Fibroblast of the aortic adventitia (primary cell): ENCODE data around the gene TXN2. TPM values are rescaled to one million over a fixed set of nuclear protein-coding genes. Genes with fewer than 3 reads are reported as not detected.

Experiments used
- DNase-seq: peaks from one replicate; pipeline ENCODE4 v3.0.0-alpha.2; 2010; ENCODE audit warnings: low read depth
- H3K4me3 ChIP-seq: 2 replicates; pipeline ENCODE4 v1.5.1; 2011; ENCODE audit warnings: low read depth, mild to moderate bottlenecking, control low read depth, low read length, moderate library complexity
- total RNA-seq: library from RNA; depleted of rRNA; stranded (reverse); fragments of >200 nt; gene quantifications from 2 replicates; pipeline ENCODE4 v1.2.3, GENCODE V29; 2012; ENCODE audit warnings: low replicate concordance
- TF ChIP-seq, protein P1 (sequence below): IDR thresholded peaks from 2 replicates; pipeline ENCODE4 v1.5.1; 2011; ENCODE audit warnings: mild to moderate bottlenecking, low read length, control low read depth, inconsistent platforms; ENCODE audit not compliant: insufficient read depth

Gene TXN2
- total RNA-seq, 1 donor: 38.8 TPM

DNA sequence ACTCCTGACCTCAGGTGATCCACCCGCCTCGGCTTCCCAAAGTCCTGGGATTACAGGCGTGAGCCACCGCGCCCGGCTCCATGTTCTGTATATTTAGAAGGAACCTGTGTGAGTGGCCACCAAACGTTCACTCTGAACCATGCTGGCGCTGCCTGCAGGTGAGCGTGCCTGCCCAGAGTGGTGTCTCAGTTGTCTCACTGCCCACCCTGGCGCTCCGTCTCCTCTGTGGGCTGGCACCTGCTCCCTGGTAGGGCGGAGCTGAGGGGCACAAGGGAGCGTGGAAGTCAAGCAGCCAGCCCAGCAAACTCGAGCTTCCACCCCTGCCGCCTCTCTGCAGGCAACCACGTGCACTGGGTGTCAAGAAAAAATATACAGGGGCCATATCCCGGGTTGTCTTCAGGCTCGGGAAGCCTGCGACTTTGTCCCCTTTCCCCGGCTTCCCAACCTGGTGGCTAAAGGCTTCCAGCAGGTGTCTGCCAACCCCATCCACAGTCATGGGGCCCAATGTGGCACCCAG is 16.7 kb downstream of the TXN2 start:
- no peak for DNase-seq
- H3K4me3 ChIP-seq: no peak overlapping the region
- TF ChIP-seq, protein P1, sequence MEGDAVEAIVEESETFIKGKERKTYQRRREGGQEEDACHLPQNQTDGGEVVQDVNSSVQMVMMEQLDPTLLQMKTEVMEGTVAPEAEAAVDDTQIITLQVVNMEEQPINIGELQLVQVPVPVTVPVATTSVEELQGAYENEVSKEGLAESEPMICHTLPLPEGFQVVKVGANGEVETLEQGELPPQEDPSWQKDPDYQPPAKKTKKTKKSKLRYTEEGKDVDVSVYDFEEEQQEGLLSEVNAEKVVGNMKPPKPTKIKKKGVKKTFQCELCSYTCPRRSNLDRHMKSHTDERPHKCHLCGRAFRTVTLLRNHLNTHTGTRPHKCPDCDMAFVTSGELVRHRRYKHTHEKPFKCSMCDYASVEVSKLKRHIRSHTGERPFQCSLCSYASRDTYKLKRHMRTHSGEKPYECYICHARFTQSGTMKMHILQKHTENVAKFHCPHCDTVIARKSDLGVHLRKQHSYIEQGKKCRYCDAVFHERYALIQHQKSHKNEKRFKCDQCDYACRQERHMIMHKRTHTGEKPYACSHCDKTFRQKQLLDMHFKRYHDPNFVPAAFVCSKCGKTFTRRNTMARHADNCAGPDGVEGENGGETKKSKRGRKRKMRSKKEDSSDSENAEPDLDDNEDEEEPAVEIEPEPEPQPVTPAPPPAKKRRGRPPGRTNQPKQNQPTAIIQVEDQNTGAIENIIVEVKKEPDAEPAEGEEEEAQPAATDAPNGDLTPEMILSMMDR: no peak

DNA sequence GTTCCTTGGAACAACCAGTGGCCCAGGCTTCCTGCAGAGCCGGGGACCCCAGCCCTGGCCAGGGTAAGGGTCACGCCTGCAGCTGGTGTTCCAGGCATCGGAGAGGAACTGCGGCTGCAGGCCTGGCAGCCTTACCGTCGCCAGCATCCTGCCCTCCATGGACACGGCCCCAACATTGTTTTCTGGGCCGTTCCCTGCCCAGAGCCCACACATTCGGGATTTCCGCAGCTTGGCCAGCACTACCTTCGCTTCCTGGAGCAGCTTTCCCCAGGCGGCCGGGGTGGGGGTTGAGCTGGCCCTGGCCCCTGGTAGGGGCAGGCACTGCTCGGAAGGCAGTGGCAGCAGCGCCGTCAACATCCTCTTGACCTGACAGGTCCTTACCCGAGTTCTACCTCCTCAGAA is 17.7 kb downstream of the TXN2 start:
- H3K4me3 ChIP-seq: no peak overlapping the region
- no peak for DNase-seq

DNA sequence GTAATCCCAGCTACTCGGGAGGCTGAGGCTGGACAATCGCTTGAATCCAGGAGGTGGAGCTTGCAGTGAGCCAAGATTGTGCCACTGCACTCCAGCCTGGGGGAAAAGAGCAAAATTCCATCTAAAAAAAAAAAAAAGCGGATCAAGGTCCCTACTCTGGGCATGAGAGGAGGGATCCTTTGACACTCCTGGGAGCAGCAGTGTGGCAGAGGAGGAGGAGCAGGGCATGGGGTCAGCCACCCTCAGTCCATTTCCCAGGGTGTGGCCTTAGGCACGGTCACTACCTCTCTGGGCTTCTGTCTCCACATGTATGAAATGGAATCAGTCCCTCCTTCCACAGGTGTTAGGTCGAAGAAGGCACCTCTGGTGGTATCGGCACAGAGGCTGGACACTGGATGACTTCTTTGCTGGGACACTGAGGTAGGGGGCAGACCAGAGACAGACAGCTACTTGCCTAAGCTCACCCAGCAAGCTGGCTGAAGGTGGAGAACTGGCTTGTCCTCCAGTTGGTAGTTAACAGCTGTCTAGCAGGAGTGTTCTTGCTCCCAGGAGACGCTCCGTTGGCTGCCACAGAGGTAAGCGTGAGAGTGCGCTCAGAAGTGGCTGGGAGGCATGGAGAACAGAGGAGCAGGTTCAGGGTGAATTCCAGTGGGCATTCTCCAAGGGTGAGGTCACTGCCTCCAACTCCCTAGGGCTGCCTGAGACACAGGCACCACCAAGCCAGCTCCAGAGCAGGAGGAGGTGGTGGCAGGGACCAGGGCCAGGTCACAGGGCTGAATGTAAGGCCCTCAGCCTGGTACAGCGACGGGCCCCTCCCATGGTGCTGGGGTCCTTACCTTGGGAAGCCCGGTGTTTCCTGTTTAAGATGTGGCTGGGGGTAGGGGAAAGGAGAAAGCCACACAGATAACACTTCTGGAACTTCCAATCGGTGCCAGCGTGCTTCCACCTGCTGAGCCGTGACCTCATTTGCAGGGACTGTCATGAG is 19.5 kb downstream of the TXN2 start:
- DNase-seq: peak; percentile 88
- H3K4me3 ChIP-seq: no peak overlapping the region
- TF ChIP-seq, protein P1: no peak

More for the DNA sequence above, 17.7 kb downstream of the TXN2 start:
- TF ChIP-seq, protein P1: no peak

DNA sequence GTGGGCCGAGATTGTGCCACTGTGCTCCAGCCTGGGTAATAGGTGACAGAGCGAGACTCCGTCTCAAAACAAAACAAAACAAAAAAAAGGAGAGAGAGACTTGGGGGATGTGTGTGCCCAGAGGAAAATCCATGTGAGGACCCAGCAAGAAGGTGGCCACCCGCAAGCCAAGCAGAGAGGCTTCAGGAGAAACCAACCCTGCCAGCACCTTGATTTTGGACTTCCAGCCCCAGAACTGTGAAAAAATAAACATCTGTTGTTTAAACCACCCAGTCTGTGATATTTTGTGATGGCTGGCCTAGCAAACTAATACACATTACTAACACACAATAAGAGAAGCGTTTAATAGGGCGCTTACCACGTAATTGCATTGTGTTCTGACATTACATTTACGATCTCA is 21.2 kb downstream of the TXN2 start:
- no peak for DNase-seq
- H3K4me3 ChIP-seq: no peak overlapping the region
- TF ChIP-seq, protein P1: no peak

DNA sequence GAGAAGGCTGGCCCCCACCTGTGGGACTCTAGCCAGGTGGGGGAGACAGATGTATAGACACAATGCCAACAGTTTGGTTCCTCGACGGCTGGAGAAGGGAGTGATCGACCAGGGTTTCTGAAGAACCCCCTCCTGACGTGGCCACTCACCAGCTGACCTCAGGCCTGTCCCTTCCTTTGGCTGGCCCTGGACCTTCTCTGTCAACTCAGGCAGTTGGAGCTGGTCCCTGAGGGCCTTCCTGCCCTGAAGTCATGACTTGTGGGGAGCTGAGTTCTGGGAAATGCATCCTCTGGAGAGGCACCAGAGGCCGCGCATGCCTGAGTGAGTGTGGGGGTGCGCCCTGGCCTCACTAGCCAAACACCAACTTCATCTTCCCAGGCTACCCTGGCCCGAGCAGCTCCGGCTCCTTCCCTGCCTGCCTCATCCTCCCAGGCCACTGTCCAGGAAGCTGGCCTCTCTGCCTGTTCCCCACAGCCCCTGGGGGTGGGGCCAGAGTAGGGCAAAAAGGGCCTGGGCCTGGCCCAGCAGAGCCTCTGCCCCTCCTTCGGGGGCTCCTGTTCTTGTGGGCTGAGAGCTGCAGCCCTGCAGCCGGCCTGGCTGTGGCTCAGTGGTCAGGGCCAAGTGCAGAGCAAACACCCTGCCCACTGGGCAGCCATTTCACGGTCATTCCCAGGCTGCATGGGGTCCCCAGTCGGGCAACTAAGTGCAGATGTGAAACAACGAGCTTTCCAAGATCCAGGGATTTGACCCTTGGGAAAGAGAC is 23.6 kb downstream of the TXN2 start:
- peak; percentile 66 for DNase-seq

DNA sequence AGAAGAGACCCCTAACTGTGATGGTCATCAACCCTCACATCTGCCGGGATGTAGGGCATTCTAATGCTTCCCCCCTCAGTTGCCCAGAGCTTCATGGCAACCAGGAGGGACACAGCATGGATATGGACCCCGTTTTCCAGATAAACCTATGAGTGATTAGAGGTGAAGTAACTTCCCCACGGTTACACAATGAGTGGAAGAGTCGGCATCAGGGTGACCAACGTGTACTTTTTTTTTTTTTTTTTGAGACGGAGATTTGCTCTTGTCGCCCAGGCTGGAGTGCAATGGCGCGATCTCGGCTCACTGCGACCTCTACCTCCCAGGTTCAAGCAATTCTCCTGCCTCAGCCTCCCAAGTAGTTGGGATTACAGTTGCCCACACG is 25.0 kb downstream of the TXN2 start:
- no peak for DNase-seq
- TF ChIP-seq, protein P1: no peak
- H3K4me3 ChIP-seq: no peak overlapping the region

More for the DNA sequence above, 23.6 kb downstream of the TXN2 start:
- TF ChIP-seq, protein P1: no peak
- no peak overlapping the region for H3K4me3 ChIP-seq
